Measurements from ENCODE around the gene IQSEC1. TPM values are rescaled to one million over a fixed set of nuclear protein-coding genes. Genes with fewer than 3 reads are reported as not detected.

Gene IQSEC1
- total and polyA plus RNA-seq, 2 of the 8 experiments (the other 6 are each of a cell fraction or from before 2014, with no cell fraction given) = 6.8 to 28.8 TPM

DNA sequence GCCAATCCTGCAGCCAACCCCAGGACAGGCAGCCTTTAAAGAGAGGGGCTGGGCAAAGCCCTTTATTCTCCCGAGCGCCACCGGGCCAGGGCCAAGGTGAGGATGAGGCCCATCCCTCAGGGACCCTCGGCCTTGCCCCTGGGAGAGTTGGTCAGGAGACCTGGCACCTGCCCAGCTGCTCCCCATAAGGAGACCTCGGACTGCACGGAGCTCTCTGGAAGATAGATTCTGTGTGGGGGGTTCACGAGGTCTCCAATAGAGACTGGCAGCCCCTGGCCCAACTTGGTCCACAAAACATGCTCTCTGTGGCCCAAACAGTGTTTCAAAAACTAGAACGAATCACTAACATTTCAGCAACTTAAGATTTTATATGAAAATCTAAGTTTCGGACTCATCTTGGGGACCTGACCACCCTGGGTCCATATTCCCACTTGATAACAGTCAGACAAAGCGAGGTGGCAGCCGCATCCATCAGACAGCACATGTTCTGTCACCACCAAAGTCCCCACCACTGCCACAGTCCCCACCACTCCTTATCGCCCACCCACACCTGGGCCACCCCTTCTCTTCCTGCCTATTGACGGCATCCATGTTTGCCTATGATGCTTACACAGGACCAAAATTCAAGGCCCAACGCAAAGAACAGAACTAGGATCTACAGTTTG, 117.4 kb downstream of the IQSEC1 start:
- Histone ChIP-seq H3K79me1 (ENCODE audit: low read depth, low read length) (peaks cover 31% of the 10 kb centered on the region), H3K36me3 (ENCODE audit: control insufficient read depth in 2 of 4, insufficient read depth in 4 of 4, low read length in 3 of 4) (no peaks in the 10 kb centered on the region), H2BK20ac (ENCODE audit: low read length) (no peak overlapping the region), H4K91ac (replicated peaks; ENCODE audit: insufficient read length, low read length) (no peak overlapping the region), H2AK5ac (ENCODE audit: low read depth, low read length) (no peak overlapping the region), H3K14ac (ENCODE audit: insufficient read length) (no peak overlapping the region), H4K5ac (ENCODE audit: insufficient read length, low read depth, low read length) (no peak overlapping the region), H3K4me3 (ENCODE audit: extremely low read depth in 1 of 4, insufficient read depth in 2 of 4, low read depth in 3 of 4, low read length in 4 of 4) (no peak overlapping the region), H2BK120ac (replicated peaks; ENCODE audit: low read depth, low read length) (no peak overlapping the region), H2BK5ac (ENCODE audit: low read depth, low read length) (no peak overlapping the region), H3K4me2 (ENCODE audit: insufficient read depth in 1 of 2, low read depth in 2 of 2, low read length in 2 of 2) (no peak overlapping the region), H3K79me2 (ENCODE audit: control insufficient read depth in 1 of 2, insufficient read depth in 2 of 2, low read length in 2 of 2) (peaks cover 0 to 13% of the 10 kb centered on the region in 2 experiments; a peak in 2 of 4 replicates), H3K9me3 (ENCODE audit: insufficient read depth in 2 of 2, low read depth in 1 of 2, low read length in 1 of 2) (no peaks in the 10 kb centered on the region), H3K4me1 (replicated peaks in 1 of 4; ENCODE audit: control insufficient read depth in 3 of 4, insufficient read depth in 4 of 4, low read length in 3 of 4) (peaks cover 0 to 7% (median 5%) of the 10 kb centered on the region in 4 experiments; a peak in 5 of 7 replicates), H2BK15ac (ENCODE audit: low read length) (no peak overlapping the region), H3K27me3 (replicated peaks in 1 of 4; ENCODE audit: control insufficient read depth in 3 of 4, extremely low read depth in 1 of 4, insufficient read depth in 3 of 4, low read length in 3 of 4) (no peaks in the 10 kb centered on the region), H3K23ac (ENCODE audit: insufficient read length) (no peak overlapping the region), H3K18ac (ENCODE audit: extremely low read depth, low read length) (no peak overlapping the region), H3K27ac (ENCODE audit: low read depth, low read length) (no peak overlapping the region), H2AFZ (ENCODE audit: low read length) (no peak overlapping the region), H2BK12ac (ENCODE audit: low read depth, low read length) (no peak overlapping the region), H3K4ac (replicated peaks; ENCODE audit: insufficient read length, low read depth, low read length) (no peak overlapping the region), H3K9ac (replicated peaks in 1 of 4; ENCODE audit: extremely low read depth in 1 of 4, low read depth in 3 of 4, low read length in 3 of 4) (no peak overlapping the region), H3K56ac (replicated peaks; ENCODE audit: insufficient read length, low read depth, low read length) (no peak overlapping the region), H4K8ac (ENCODE audit: extremely low read depth, insufficient read depth, low read length) (no peak overlapping the region), H3K23me2 (ENCODE audit: low read depth, low read length) (no peaks in the 10 kb centered on the region), H4K20me1 (replicated peaks in 1 of 2; ENCODE audit: control insufficient read depth in 1 of 2, insufficient read depth in 2 of 2, low read length in 2 of 2) (peaks cover 25 to 39% of the 10 kb centered on the region in 2 experiments)
- DNase-seq (ENCODE audit: low read depth in 1 of 2, low spot score in 2 of 2) (no peak), FAIRE-seq (no peak)
- WGBS, 2 experiments (ENCODE audit: extremely low coverage in 1 of 2, insufficient coverage in 1 of 2, insufficient read length in 1 of 2, insufficient replicate concordance in 2 of 2, low coverage in 1 of 2, low lambda C conversion rate in 2 of 2, missing lambda C conversion rate in 1 of 2) = 88% methylated on average over 14 of the region's 14 CpGs; no CpG with 5 or more reads in 1 of the 2 experiments
- ChIA-PET POLR2A (ENCODE audit: partially characterized antibody) (interaction anchor here (1.3 kb wide), 1 partner anchor 10 kb away, joined by 3 read pairs; no protein-coding TSS in a partner anchor), CTCF (ENCODE audit: partially characterized antibody) (interaction anchor here (0.6 to 25.8 kb wide), 3 partner anchors 25 to 120 kb away, joined by 3 to 267 read pairs (median 3); no protein-coding TSS in a partner anchor)
- no peak for TF ChIP-seq TBP (IDR thresholded peaks at IDR 0.05; ENCODE audit: low read depth, low read length)
- no peak for TF ChIP-seq SRF (IDR thresholded peaks at IDR 0.05; ENCODE audit: low read depth, low read length)
- TF ChIP-seq TEAD4 (IDR thresholded peaks at IDR 0.05; ENCODE audit: low read depth, low read length) = no peak
- no peak for TF ChIP-seq SP2 (IDR thresholded peaks at IDR 0.05; ENCODE audit: low read length)
- no peak for TF ChIP-seq SP4 (IDR thresholded peaks at IDR 0.05; ENCODE audit: low read length)
